Measurements from ENCODE around the gene FES. TPM values are rescaled to one million over a fixed set of nuclear protein-coding genes. Genes with fewer than 3 reads are reported as not detected.

Gene FES
- total RNA-seq, 4 donors from 2014 or later = 3.6 to 17.9 (median 11.0) TPM

DNA sequence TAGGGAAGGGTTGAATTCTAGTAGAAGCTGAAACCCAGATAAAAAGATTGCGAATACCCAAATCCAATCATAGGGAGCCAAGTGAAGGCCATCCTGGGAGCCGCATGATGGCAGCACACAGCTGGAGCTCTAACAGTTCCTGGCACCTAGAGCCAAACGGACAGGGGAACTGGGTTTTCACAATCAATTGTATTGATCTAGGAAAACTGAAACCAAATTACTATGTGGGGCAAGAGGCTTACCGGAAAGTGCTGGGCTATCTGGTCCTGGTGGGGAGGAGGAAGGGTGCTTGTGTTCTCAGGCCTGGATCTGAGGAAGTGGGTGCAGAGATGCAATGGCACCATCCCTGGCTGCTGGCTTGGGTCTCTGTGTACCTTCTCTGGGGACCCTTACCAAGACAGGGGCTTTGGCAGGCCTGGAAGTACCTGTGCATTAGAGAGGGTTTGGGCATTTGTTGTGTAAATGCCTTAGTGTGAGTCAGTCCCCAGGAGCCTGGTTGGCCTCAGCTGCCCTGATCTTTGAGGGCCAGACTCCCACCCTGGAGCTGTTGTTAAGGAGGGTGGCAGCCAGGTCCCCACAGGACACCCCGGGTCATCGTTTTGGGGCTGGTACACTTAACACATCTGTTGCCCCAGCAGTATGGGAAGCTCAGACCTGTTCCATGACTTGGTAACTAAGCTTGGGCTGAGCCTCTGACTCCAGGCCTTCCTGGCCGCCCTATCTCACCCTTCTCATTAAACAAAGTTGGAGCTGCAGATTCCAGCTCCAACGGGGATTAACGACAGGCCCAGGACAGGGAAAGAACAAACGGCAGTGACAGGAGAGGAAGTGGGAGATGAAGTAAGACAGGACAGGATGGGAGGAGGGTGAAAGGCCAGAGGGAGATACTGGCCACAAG, 24.8 kb upstream of the FES start:
- no peak overlapping the region for H3K4me3 ChIP-seq (ENCODE audit: low read depth, poor library complexity, severe bottlenecking)
- DNase-seq (ENCODE audit: low spot score in 2 of 2) = no peak
- TF ChIP-seq, protein P1, sequence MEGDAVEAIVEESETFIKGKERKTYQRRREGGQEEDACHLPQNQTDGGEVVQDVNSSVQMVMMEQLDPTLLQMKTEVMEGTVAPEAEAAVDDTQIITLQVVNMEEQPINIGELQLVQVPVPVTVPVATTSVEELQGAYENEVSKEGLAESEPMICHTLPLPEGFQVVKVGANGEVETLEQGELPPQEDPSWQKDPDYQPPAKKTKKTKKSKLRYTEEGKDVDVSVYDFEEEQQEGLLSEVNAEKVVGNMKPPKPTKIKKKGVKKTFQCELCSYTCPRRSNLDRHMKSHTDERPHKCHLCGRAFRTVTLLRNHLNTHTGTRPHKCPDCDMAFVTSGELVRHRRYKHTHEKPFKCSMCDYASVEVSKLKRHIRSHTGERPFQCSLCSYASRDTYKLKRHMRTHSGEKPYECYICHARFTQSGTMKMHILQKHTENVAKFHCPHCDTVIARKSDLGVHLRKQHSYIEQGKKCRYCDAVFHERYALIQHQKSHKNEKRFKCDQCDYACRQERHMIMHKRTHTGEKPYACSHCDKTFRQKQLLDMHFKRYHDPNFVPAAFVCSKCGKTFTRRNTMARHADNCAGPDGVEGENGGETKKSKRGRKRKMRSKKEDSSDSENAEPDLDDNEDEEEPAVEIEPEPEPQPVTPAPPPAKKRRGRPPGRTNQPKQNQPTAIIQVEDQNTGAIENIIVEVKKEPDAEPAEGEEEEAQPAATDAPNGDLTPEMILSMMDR (IDR thresholded peaks at IDR 0.05) = no peak
- no peak for TF ChIP-seq POLR2A (IDR thresholded peaks at IDR 0.05)
- WGBS, 2 donors = 75% methylated on average over 10 of the region's 10 CpGs
- intact Hi-C loops (cut with DNase I; ENCODE audit: low total_unique reads) = no loop called here

DNA sequence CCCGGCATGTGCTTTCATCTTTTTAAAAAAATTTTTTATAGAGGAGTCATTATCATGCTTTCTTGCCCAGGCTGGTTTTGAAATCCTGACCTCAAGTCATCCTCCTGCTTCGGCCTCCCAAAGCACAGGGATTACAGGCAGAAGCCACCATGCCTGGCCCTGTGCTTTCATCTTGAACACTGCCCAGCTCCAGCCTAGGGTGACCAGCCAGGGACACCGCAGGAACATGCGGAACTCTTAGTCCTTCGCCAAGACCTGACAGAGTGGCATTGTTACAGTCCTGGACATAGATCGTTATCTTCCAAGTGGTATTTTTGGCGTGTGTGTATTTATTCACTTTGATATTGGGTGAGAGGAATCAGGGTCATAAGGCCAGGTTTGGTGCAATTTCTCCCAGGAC, 23.9 kb upstream of the FES start:
- 77 to 79% methylated on average over 7 of the region's 7 CpGs for WGBS, 2 donors
- no peak for TF ChIP-seq POLR2A (IDR thresholded peaks at IDR 0.05)
- TF ChIP-seq, protein P1 (IDR thresholded peaks at IDR 0.05) = no peak
- no peak overlapping the region for H3K4me3 ChIP-seq (ENCODE audit: low read depth, poor library complexity, severe bottlenecking)
- intact Hi-C loops (cut with DNase I; ENCODE audit: low total_unique reads) = no loop called here
- no peak for DNase-seq (ENCODE audit: low spot score in 2 of 2)

DNA sequence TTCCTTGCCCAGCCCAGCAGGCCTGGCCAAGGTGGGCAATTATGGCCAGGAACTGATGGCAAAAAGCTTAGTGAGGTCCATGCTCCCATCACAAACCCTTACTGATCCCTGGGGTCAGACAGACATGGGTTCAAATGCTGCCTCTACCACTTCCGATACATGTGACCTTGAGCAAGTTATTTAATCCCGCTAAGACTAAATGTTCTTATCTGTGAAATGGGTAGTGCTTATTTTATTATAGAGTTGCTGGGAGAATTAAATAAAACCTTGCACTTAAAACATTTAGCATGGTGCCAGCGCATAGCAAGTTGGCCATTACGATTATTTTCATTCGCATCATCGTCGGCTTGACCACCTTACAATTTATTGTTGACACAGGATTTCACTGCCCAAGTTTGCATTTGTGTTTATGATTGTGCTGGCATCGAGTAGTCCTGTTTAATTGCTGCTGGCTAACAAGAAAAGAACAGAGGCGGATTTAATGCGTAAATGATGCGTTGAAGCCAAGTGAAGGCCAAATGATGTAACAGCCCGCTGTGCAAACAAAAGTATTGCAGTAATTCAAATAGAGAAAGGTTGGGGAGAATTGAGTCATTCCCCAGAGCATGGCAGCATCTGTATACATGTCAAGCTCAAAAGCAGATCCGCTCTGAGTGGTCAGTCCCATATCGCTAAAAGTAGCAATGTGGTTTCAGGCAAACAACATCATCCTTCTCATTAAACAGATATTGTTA, 23.2 kb upstream of the FES start:
- no peak for DNase-seq (ENCODE audit: low spot score in 2 of 2)
- WGBS, 2 donors = 78 to 88% methylated on average over 14 of the region's 14 CpGs
- H3K4me3 ChIP-seq (ENCODE audit: low read depth, poor library complexity, severe bottlenecking) = no peak overlapping the region
- TF ChIP-seq, protein P1 (IDR thresholded peaks at IDR 0.05) = no peak
- TF ChIP-seq POLR2A (IDR thresholded peaks at IDR 0.05) = no peak
- intact Hi-C loops (cut with DNase I; ENCODE audit: low total_unique reads) = no loop called here

DNA sequence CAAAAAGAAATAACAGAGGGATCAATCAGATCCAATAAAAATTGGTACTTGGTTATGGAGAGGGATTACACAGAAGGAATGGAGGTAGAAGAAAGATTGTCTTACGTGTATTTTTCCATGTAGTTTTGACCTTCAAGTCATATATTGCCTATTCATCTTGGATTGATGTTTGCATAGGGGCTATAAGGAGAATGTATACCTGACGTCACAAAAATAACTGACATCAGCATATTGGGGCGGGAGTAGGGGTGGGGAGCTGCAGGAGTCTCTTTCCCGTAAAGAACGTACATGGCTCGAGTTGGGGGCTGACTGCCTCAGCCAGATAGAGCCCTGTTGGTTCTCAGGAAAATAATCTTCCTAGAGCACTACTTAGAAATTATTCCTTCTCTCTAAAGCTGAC, 21.8 kb upstream of the FES start:
- no peak for DNase-seq (ENCODE audit: low spot score in 2 of 2)
- intact Hi-C loops (cut with DNase I; ENCODE audit: low total_unique reads) = no loop called here
- H3K4me3 ChIP-seq (ENCODE audit: low read depth, poor library complexity, severe bottlenecking) = no peak overlapping the region
- TF ChIP-seq, protein P1 (IDR thresholded peaks at IDR 0.05) = no peak
- TF ChIP-seq POLR2A (IDR thresholded peaks at IDR 0.05) = no peak
- 89 to 91% methylated on average over 6 of the region's 6 CpGs for WGBS, 2 donors

DNA sequence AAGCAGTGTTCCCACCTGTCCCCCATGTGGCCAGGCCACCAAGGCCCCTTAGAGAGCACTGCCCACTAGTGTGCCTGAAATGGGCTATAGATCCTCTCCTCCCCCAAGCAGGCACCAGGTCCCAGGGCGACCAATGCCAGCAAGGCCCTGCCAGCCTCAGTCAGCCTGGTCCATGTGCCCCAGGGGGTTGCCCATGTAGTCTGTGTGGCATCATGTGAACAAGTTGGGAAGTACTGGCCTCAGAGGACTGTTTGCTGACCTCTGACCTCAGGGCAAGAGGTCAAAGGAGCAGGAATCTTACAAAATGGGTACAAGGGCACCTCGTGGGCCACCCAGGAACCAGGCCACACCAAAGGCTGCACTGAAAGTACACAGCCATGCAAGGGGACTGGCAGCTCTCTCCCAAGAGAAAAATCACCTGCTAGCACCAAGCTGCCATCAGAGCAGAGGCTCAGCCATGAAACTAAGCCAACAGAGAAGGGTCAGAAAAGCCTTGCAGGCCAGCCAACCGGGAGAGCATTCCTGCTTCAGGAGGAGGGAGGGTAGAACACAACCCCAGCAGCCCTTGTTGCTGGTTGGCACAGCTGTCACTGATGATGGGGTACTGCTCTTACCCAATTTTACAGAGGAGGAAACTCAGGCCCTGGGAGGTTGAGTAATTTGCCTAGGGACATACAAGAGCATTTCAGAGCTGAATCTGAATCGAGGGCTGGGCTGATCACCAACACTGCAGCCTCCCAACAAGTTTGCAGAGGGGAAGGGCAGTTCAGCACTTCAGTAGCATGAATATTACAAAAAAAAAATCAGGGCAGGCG, 21.1 kb upstream of the FES start:
- H3K4me3 ChIP-seq (ENCODE audit: low read depth, poor library complexity, severe bottlenecking) = no peak overlapping the region
- 61 to 69% methylated on average over 5 of the region's 5 CpGs for WGBS, 2 donors

More for the DNA sequence above, 21.1 kb upstream of the FES start:
- no peak for DNase-seq (ENCODE audit: low spot score in 2 of 2)
- intact Hi-C loops (cut with DNase I; ENCODE audit: low total_unique reads) = no loop called here
- TF ChIP-seq, protein P1 (IDR thresholded peaks at IDR 0.05) = no peak
- TF ChIP-seq POLR2A (IDR thresholded peaks at IDR 0.05) = no peak
